ENCODE measurements around the gene SDR42E1. TPM values are rescaled to one million over a fixed set of nuclear protein-coding genes. Genes with fewer than 3 reads are reported as not detected.
A peak's percentile ranks its signal among the peaks of the same experiment; 100 is the strongest.

SDR42E1 gene
- total and polyA plus RNA-seq, 2 of the 13 experiments (the other 11 are each of a cell fraction or from before 2014, with no cell fraction given), result 0.01 to 0.13 TPM

DNA sequence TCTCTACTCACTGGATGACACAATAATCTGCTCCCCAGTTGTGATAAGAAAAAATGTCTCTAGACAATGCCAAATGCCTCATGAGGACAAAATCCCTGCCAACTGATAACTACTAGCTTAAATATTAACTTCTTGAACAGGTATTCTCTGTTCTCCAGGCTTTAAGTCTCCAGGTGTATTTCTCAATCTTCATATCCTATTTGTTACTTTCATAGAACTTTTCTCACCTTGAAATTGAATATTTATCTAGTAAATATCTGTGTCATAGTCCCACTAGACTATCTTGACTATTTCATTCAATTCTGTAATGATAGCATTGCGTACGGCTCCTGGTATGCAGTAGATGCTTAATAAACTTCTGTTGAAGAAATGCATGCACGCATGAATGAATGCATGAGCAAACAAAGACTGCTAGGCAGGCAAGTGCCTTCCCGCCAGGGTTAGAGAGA lies 39.7 kb upstream of the SDR42E1 start (continued):
- TF ChIP-seq, protein P1, sequence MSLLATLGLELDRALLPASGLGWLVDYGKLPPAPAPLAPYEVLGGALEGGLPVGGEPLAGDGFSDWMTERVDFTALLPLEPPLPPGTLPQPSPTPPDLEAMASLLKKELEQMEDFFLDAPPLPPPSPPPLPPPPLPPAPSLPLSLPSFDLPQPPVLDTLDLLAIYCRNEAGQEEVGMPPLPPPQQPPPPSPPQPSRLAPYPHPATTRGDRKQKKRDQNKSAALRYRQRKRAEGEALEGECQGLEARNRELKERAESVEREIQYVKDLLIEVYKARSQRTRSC (CRISPR knock-in tag; IDR thresholded peaks at IDR 0.05; ENCODE audit: low read depth), result no peak
- TF ChIP-seq ATRX (CRISPR knock-in tag; IDR thresholded peaks at IDR 0.05; ENCODE audit: borderline replicate concordance), result no peak
- no peak for TF ChIP-seq MZF1 (CRISPR knock-in tag; IDR thresholded peaks at IDR 0.05; ENCODE audit: borderline replicate concordance)
- TF ChIP-seq TP53 (CRISPR knock-in tag; conservative IDR thresholded peaks at IDR 0.05), result no peak
- TF ChIP-seq, protein P2, sequence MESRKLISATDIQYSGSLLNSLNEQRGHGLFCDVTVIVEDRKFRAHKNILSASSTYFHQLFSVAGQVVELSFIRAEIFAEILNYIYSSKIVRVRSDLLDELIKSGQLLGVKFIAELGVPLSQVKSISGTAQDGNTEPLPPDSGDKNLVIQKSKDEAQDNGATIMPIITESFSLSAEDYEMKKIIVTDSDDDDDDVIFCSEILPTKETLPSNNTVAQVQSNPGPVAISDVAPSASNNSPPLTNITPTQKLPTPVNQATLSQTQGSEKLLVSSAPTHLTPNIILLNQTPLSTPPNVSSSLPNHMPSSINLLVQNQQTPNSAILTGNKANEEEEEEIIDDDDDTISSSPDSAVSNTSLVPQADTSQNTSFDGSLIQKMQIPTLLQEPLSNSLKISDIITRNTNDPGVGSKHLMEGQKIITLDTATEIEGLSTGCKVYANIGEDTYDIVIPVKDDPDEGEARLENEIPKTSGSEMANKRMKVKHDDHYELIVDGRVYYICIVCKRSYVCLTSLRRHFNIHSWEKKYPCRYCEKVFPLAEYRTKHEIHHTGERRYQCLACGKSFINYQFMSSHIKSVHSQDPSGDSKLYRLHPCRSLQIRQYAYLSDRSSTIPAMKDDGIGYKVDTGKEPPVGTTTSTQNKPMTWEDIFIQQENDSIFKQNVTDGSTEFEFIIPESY (CRISPR knock-in tag; IDR thresholded peaks at IDR 0.05), result 0 out of 2 replicates have a peak, but pooled peaks have one; percentile 19
- no peak for TF ChIP-seq MIER3 (CRISPR knock-in tag; IDR thresholded peaks at IDR 0.05; ENCODE audit: borderline replicate concordance)
- TF ChIP-seq ZSCAN9 (CRISPR knock-in tag; IDR thresholded peaks at IDR 0.05; ENCODE audit: borderline replicate concordance), result peak; percentile 31; the same call in 1 of the 2 replicates
- no peak for TF ChIP-seq KDM2A (CRISPR knock-in tag; IDR thresholded peaks at IDR 0.05; ENCODE audit: borderline replicate concordance, low read depth)
- no peak for TF ChIP-seq NFE2 (CRISPR knock-in tag; IDR thresholded peaks at IDR 0.05)
- TF ChIP-seq ZNF619 (CRISPR knock-in tag; IDR thresholded peaks at IDR 0.05), result no peak
- TF ChIP-seq, protein P3, sequence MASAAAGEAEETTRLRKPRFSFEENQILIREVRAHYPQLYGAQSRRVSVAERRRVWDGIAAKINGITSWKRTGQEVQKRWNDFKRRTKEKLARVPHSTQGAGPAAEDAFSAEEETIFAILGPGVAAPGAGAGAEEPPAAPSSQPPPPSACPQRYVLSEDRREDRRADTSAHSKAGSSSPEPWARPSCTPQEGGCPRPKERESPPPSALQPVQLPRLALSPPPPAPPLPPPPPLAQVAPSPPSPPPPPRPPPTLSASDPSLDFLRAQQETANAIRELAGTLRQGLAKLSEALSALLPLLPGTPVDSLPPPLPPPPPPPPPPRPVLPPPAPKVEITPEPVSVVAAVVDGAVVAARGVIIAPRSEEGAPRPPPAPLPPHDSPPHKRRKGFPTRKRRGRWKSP (CRISPR knock-in tag; IDR thresholded peaks at IDR 0.05), result no peak
- TF ChIP-seq ZNF776 (CRISPR knock-in tag; IDR thresholded peaks at IDR 0.05), result no peak
- TF ChIP-seq CCDC6 (CRISPR knock-in tag; IDR thresholded peaks at IDR 0.05), result no peak
- TF ChIP-seq ZFAT (CRISPR knock-in tag; conservative IDR thresholded peaks at IDR 0.05), result no peak
- TF ChIP-seq BHLHE40 (IDR thresholded peaks at IDR 0.05; ENCODE audit: low read length), result no peak
- no peak for TF ChIP-seq ZNF660 (CRISPR knock-in tag; IDR thresholded peaks at IDR 0.05; ENCODE audit: borderline replicate concordance, low read depth)
- TF ChIP-seq, protein P4, sequence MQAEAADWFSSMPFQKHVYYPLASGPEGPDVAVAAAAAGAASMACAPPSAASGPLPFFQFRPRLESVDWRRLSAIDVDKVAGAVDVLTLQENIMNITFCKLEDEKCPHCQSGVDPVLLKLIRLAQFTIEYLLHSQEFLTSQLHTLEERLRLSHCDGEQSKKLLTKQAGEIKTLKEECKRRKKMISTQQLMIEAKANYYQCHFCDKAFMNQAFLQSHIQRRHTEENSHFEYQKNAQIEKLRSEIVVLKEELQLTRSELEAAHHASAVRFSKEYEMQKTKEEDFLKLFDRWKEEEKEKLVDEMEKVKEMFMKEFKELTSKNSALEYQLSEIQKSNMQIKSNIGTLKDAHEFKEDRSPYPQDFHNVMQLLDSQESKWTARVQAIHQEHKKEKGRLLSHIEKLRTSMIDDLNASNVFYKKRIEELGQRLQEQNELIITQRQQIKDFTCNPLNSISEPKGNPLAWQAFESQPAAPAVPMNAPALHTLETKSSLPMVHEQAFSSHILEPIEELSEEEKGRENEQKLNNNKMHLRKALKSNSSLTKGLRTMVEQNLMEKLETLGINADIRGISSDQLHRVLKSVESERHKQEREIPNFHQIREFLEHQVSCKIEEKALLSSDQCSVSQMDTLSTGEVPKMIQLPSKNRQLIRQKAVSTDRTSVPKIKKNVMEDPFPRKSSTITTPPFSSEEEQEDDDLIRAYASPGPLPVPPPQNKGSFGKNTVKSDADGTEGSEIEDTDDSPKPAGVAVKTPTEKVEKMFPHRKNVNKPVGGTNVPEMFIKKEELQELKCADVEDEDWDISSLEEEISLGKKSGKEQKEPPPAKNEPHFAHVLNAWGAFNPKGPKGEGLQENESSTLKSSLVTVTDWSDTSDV (CRISPR knock-in tag; IDR thresholded peaks at IDR 0.05), result no peak
- TF ChIP-seq, protein P5, sequence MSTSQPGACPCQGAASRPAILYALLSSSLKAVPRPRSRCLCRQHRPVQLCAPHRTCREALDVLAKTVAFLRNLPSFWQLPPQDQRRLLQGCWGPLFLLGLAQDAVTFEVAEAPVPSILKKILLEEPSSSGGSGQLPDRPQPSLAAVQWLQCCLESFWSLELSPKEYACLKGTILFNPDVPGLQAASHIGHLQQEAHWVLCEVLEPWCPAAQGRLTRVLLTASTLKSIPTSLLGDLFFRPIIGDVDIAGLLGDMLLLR (CRISPR knock-in tag; IDR thresholded peaks at IDR 0.05), result no peak
- TF ChIP-seq, protein P6, sequence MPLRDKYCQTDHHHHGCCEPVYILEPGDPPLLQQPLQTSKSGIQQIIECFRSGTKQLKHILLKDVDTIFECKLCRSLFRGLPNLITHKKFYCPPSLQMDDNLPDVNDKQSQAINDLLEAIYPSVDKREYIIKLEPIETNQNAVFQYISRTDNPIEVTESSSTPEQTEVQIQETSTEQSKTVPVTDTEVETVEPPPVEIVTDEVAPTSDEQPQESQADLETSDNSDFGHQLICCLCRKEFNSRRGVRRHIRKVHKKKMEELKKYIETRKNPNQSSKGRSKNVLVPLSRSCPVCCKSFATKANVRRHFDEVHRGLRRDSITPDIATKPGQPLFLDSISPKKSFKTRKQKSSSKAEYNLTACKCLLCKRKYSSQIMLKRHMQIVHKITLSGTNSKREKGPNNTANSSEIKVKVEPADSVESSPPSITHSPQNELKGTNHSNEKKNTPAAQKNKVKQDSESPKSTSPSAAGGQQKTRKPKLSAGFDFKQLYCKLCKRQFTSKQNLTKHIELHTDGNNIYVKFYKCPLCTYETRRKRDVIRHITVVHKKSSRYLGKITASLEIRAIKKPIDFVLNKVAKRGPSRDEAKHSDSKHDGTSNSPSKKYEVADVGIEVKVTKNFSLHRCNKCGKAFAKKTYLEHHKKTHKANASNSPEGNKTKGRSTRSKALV (CRISPR knock-in tag; IDR thresholded peaks at IDR 0.05), result no peak
- TF ChIP-seq ISX (CRISPR knock-in tag; conservative IDR thresholded peaks at IDR 0.05), result no peak
